ENCODE results near the gene TRIL.

The TRIL gene

DNA sequence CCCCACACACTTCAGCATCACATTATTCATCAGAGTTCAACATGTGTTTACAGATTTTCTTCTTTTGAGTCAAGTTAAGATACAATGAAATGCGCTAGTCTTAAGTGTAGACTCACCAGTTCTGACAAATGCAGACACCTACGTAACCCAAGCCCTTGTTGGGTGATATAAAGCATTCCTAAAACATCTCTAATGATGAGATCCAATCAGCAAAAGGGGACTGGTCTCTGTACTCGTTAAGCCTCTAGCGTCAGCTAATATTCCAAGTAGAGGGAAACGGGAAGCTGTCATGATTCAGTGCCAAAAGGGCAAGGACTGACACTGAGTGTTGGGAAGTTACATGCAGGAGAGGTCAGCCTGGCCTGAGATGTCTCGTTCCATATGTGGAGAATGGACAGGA, 38.7 kb upstream of the TRIL start:
- TF ChIP-seq Cebpa-rat (IDR thresholded peaks at IDR 0.05): no peak
- Histone ChIP-seq H3K27ac (no peak overlapping the region), H3K36me3 (no peaks in the 10 kb centered on the region), H3K4me2 (no peak overlapping the region), H3K9me3 (no peaks in the 10 kb centered on the region), H3K4me3 (no peak overlapping the region), H3K4me1 (no peaks in the 10 kb centered on the region), H3K9ac (no peak overlapping the region), H3K27me3 (no peaks in the 10 kb centered on the region), H4K20me1 (no peaks in the 10 kb centered on the region)

DNA sequence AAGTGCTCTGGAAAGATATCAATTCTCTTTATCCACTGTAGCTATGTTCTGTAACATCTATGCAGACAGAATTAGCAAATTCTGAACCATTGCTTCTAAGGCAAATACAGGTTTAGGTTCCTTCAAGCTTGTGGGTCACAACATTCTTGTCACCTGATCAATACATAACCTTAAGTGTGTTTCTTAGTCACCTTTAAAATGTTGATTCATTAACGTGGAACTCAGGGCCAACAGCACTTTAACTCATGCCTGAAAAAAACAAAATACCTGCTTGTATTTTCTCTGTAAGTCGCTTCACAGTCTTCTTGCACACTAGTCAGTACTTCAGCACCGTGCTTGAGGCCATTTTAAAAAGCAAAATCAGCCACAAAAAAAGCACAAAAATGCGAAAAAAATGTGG, 35.2 kb upstream of the TRIL start:
- H3K27me3 ChIP-seq: no peaks in the 10 kb centered on the region
- no peak overlapping the region for H3K4me3 ChIP-seq
- H3K4me2 ChIP-seq: no peak overlapping the region
- H3K36me3 ChIP-seq: no peaks in the 10 kb centered on the region
- H3K27ac ChIP-seq: no peak overlapping the region
- H3K4me1 ChIP-seq: no peaks in the 10 kb centered on the region
- TF ChIP-seq Cebpa-rat (IDR thresholded peaks at IDR 0.05): no peak
- no peaks in the 10 kb centered on the region for H3K9me3 ChIP-seq
- no peaks in the 10 kb centered on the region for H4K20me1 ChIP-seq
- H3K9ac ChIP-seq: no peak overlapping the region

DNA sequence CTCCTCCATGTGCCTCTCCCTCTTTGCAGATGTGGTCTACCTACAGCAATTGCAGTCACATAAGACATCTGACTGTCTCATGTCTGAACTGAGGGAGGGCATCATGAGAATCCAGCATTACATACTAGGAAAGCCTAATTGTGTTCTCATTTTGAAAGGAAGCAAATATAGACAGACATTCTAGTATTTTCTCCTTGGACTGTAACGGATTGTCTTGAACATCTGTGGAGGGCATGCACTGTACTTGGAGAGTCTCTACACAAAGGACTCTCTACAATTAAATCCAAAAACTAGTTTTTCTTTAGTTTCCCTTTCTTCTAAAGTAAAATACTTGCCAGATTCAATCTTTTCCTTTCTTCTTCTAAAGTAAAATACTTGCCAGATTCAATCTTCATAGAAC, 34.7 kb upstream of the TRIL start:
- H3K27me3 ChIP-seq: no peaks in the 10 kb centered on the region
- H3K27ac ChIP-seq: no peak overlapping the region
- no peaks in the 10 kb centered on the region for H3K9me3 ChIP-seq
- no peaks in the 10 kb centered on the region for H3K4me1 ChIP-seq
- no peaks in the 10 kb centered on the region for H3K36me3 ChIP-seq
- H3K4me2 ChIP-seq: no peak overlapping the region
- H3K4me3 ChIP-seq: no peak overlapping the region
- H4K20me1 ChIP-seq: no peaks in the 10 kb centered on the region
- TF ChIP-seq Cebpa-rat (IDR thresholded peaks at IDR 0.05): no peak
- H3K9ac ChIP-seq: no peak overlapping the region

DNA sequence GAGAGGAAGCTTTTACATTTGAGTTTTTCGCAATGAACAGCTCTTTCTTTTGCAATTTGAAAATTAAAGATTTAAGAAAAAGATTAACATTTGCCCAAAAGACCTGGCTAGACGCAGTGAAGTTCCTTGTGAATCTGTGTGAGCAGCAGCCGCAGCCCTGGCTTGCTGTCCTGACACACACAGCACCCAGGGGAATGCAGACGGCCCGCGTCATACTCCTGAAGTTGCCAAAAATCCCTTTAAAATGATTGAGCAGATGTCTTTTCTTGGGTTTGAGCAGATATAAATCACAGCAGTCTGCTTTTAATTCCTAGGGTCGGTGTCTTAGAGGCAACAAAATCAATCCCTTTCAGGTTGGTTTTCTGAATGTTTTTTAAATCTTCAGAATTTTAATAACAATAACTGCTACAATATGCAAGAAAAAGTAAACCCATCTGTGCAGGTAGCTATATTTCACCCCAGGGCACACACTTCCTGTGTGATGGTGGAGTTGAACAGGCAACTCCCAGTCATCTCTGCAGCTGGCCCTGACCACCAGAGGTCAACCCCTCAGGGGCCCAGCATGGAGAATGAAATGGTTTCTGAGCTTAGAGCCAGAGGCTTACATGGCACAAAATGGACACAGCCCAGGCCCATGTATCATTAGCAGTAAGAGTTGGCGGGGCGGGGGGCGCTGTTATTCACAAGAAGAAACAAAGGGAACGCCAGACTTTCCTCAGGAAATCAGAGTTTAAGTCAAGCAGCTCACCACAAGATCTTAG, 32.2 kb upstream of the TRIL start:
- Histone ChIP-seq H4K20me1 (no peaks in the 10 kb centered on the region), H3K27ac (no peak overlapping the region), H3K4me3 (no peak overlapping the region), H3K9ac (no peak overlapping the region), H3K4me1 (no peaks in the 10 kb centered on the region), H3K4me2 (no peak overlapping the region), H3K36me3 (no peaks in the 10 kb centered on the region), H3K9me3 (no peaks in the 10 kb centered on the region), H3K27me3 (no peaks in the 10 kb centered on the region)
- no peak for TF ChIP-seq Cebpa-rat (IDR thresholded peaks at IDR 0.05)

DNA sequence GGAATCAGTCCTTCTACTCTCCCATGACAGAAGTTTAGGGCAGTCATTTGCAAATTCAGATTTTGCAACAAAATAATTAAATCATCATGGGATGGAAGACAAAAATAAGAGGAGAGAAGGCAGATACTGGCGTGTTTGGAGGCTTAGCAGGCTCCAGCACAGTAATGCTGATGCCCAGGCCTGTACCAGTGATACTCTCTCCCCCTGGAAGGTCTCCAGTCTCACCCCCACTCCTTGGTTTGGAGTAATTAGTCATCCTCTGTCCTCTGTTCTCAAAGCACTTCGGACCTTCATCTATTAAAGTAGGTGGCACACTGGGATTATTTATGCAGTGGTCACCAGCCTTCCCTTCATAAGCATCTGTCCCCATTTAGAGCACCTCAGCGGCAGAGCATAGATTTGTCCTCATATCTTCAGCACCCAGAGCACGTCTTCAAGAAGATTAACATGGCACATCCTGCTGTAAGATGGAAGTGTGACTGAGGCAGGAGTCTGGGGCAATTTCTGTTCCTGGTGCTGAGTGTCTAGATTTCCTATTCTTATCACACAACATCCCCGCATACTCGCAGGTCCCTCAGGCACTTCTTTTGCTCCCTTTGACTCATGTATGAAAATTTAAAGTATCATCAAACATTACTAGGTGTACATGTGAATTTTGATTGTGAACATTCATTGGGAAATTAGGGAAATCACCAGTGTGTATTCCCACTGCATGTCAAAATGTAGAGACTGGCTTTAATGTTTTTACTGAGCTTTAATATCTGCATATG, 31.3 kb upstream of the TRIL start:
- H3K4me2 ChIP-seq: no peak overlapping the region
- H3K9ac ChIP-seq: no peak overlapping the region
- H3K36me3 ChIP-seq: no peaks in the 10 kb centered on the region
- peaks cover 4% of the 10 kb centered on the region for H3K4me1 ChIP-seq
- H4K20me1 ChIP-seq: no peaks in the 10 kb centered on the region
- no peak overlapping the region for H3K4me3 ChIP-seq
- no peaks in the 10 kb centered on the region for H3K9me3 ChIP-seq
- no peak overlapping the region for H3K27ac ChIP-seq
- no peak for TF ChIP-seq Cebpa-rat (IDR thresholded peaks at IDR 0.05)
- H3K27me3 ChIP-seq: no peaks in the 10 kb centered on the region

DNA sequence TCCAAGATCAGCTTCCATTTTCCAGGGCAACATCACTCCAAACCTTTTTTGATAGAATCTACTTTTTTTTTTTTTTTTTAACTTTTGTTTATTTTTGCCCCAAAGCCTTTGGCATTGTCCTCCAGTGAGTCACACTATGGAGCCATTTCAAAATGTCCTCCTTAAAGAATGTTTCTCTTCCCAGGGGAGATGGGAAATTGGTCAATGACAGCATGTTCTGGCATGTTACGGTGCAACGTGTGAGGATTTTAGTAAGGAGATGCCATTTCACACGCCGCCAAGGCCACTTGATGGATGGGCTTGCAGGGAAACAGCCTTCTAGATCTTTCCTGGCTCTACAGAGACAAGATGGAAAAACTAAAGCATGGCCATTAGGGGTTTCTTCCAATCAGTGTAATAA, 30.7 kb upstream of the TRIL start:
- Histone ChIP-seq H4K20me1 (no peaks in the 10 kb centered on the region), H3K4me1 (peaks cover 7% of the 10 kb centered on the region), H3K27me3 (no peaks in the 10 kb centered on the region), H3K9me3 (no peaks in the 10 kb centered on the region), H3K4me2 (no peak overlapping the region), H3K27ac (no peak overlapping the region), H3K36me3 (no peaks in the 10 kb centered on the region), H3K4me3 (no peak overlapping the region), H3K9ac (no peak overlapping the region)
- TF ChIP-seq Cebpa-rat (IDR thresholded peaks at IDR 0.05): no peak

DNA sequence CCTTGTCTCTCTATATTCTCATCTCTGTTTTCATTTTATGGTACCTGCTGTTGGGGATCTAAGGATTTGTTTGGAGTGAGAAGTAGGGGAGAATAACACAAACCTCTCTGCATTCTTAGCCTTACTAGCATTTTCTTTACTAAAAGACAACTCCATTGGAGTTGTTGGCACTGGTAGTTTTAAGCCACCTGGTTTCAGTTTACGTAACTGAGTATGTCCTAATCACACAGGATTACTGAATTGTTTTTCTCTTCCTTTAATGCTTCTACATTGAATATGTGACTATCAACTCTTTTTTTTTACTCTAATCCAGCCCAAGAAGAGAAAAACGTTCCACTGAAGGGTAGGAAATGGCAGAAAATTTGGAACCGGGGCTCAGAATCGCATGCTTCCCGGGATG, 30.0 kb upstream of the TRIL start:
- no peaks in the 10 kb centered on the region for H3K9me3 ChIP-seq
- no peaks in the 10 kb centered on the region for H3K27me3 ChIP-seq
- no peak overlapping the region for H3K27ac ChIP-seq
- H3K4me2 ChIP-seq: no peak overlapping the region
- no peaks in the 10 kb centered on the region for H3K36me3 ChIP-seq
- H3K4me1 ChIP-seq: peaks cover 7% of the 10 kb centered on the region
- TF ChIP-seq Cebpa-rat (IDR thresholded peaks at IDR 0.05): no peak
- no peak overlapping the region for H3K4me3 ChIP-seq
- no peak overlapping the region for H3K9ac ChIP-seq
- H4K20me1 ChIP-seq: no peaks in the 10 kb centered on the region

DNA sequence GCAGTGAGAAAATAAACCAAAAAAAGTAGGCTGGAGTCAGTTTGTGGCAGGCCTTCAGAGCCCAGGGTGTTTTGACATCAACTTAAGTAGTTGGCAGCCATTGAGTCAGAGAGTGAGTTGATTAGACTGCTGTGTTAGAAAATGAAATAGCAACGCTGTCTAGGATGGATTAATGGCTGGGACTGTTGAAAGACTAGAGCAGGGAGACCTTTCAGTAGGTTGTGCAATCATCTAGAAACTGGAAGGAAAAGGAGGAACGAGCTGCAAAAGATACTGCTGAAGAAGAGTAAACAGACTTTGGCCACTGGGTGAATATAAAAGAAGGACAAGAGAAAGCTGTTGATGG, 28.6 kb upstream of the TRIL start:
- H3K4me3 ChIP-seq: no peak overlapping the region
- no peaks in the 10 kb centered on the region for H3K27me3 ChIP-seq
- H3K9me3 ChIP-seq: no peaks in the 10 kb centered on the region
- peaks cover 7% of the 10 kb centered on the region for H3K4me1 ChIP-seq
- TF ChIP-seq Cebpa-rat (IDR thresholded peaks at IDR 0.05): peak; percentile 33; the same call in 1 of the 2 replicates
- H3K4me2 ChIP-seq: no peak overlapping the region
- H3K36me3 ChIP-seq: no peaks in the 10 kb centered on the region
- no peaks in the 10 kb centered on the region for H4K20me1 ChIP-seq
- no peak overlapping the region for H3K9ac ChIP-seq
- H3K27ac ChIP-seq: no peak overlapping the region

DNA sequence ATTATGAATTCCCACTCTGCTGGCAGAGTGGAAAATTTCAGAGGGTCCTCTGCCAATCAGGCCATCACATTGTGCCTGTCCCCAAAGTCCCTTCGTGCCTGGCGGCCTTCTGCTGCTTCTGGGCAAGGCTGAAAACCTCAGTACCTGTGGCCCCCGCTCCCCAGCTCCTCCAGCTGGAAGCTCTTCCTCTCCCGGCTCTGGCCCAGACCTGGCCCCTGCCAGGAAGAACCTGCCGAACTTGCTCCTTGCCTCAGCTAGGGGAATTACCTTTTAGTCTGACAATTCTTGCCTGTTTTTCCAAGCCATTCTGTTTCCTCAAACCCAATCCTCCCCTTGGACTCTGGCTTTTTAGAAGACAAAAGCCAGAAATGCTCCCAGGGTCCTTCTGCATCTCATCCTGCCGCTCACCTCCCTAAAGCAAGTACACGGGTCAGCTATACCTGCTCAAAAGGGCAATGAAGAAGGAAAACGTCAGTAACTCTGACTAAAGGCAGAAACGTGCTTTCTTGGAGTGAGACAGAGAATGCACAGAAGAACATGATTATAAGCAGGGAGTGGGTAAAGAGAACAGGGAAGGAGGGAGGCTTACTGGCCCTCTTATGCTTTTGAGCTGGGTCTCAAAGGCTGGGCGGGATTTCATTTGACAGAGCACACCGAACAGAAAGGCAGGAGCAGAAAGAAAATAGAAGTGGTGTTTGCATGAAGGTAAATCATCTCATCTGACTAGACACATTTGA, 28.1 kb upstream of the TRIL start:
- Histone ChIP-seq H3K27me3 (no peaks in the 10 kb centered on the region), H3K4me3 (no peak overlapping the region), H3K4me1 (peaks cover 7% of the 10 kb centered on the region), H3K36me3 (no peaks in the 10 kb centered on the region), H3K4me2 (no peak overlapping the region), H3K9ac (no peak overlapping the region), H3K27ac (no peak overlapping the region), H3K9me3 (no peaks in the 10 kb centered on the region), H4K20me1 (no peaks in the 10 kb centered on the region)
- TF ChIP-seq Cebpa-rat (IDR thresholded peaks at IDR 0.05): no peak

DNA sequence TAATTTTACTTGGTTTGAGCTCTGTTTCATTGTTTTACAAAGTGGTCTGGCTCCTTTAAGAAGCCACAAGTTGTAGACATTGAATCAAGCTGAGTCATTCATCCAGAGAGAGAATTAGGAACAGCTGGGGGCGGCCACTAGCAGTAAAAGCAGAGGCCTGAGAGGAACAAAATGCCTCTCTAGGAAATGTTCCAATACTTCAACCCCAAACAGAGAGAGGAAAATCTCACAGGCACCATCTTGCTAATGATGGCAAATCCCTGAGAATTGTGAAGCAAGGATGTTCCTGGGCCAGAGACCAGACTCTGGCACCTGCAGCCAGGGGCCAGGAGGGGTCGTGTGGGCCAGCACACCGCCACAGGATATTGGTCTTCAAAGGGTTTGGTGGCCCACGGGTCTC, 26.5 kb upstream of the TRIL start:
- Histone ChIP-seq H3K27me3 (no peaks in the 10 kb centered on the region), H3K4me2 (peak overlapping the region; percentile 25), H3K27ac (no peak overlapping the region), H3K36me3 (no peaks in the 10 kb centered on the region), H3K4me3 (no peak overlapping the region), H3K4me1 (peaks cover 7% of the 10 kb centered on the region), H3K9me3 (no peaks in the 10 kb centered on the region; the same call in 1 of the 2 replicates), H3K9ac (no peak overlapping the region), H4K20me1 (no peaks in the 10 kb centered on the region)
- TF ChIP-seq Cebpa-rat (IDR thresholded peaks at IDR 0.05): no peak
